Tibial artery (tissue), 4 donors: ENCODE results near the gene SULF2.
A peak's percentile ranks its signal among the peaks of the same experiment; 100 is the strongest.

ENCODE experiments used
- DNase-seq, 2 donors: peaks; one replicate each; pipeline ENCODE4 v3.0.0-alpha.2; 2019
- H3K27ac ChIP-seq, 2 donors: fragments of 200-600 bp; sonication (generic) in 1 of 2; 1 replicate in 1 of 2; 2 replicates in 1 of 2; pipeline ENCODE4 v1.5.1; 2018 to 2019; ENCODE audit warnings: mild to moderate bottlenecking in 1 of 2
- H3K27me3 ChIP-seq, 2 donors: fragments of 200-600 bp; sonication (generic) in 1 of 2; one replicate each; pipeline versions ENCODE4 v1.5.1 to v1.6.0; 2016 to 2019
- H3K36me3 ChIP-seq, 3 donors: fragments of 200-600 bp; sonication (generic) in 2 of 3; one replicate each; pipeline ENCODE4 v1.5.1; 2016 to 2019; ENCODE audit warnings: mild to moderate bottlenecking in 2 of 3
- H3K4me1 ChIP-seq, 4 donors: fragments of 200-600 bp; sonication (generic) in 2 of 4; 1 replicate in 3 of 4; 2 replicates in 1 of 4; pipeline ENCODE4 v1.5.1; 2016 to 2019
- H3K4me3 ChIP-seq, 2 donors: fragments of 200-600 bp; sonication (generic) in 1 of 2; 1 replicate in 1 of 2; 2 replicates in 1 of 2; pipeline ENCODE4 v1.5.1; 2018 to 2019; ENCODE audit warnings: mild to moderate bottlenecking in 2 of 2
- H3K9me3 ChIP-seq, 3 donors: fragments of 200-600 bp; sonication (generic) in 1 of 3; one replicate each; pipeline ENCODE4 v1.5.1; 2016 to 2019
- intact Hi-C: fragments of 100-400 bp; cut with DNase I; formaldehyde crosslinking; loops from one replicate; pipeline ENCODE4 v1.15.0; 2023; ENCODE audit warnings: low total_unique reads
- TF ChIP-seq, protein P1 (sequence below), 2 experiments: fragments of 200-600 bp in 1 of 2; fragments of 450-650 bp in 1 of 2; IDR thresholded peaks; one replicate each; pipeline ENCODE4 v1.5.1; 2017 to 2019; ENCODE audit warnings: antibody characterized with exemption in 2 of 2, mild to moderate bottlenecking in 1 of 2, moderate library complexity in 1 of 2

Gene SULF2

DNA sequence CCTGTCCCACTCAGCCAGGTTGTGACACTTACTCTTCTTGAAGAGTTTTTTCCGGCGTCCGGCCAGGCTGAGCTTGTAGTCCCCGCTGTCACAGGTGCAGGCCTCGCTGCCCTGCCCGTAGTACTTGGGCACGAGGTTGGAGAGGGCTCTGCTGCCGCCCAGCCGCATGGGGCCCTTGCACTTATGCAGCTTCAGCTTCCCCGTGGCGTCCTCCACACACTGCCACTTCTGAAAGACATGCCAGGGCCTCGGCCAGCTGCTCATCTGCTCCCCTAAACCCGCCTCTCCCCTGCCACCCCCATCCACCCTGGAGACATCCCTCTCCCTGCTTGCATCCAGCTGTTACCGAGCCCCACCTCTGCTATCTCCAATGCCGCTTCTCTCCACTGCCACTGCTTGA is 113.1 kb downstream of the SULF2 start:
- Histone ChIP-seq H3K9me3 (no peaks in the 10 kb centered on the region), H3K4me3 (no peak overlapping the region), H3K4me1 (no peaks in the 10 kb centered on the region), H3K36me3 (peaks cover 0 to 59% (median 16%) of the 10 kb centered on the region in 3 donors), H3K27ac (no peak overlapping the region), H3K27me3 (no peaks in the 10 kb centered on the region)
- TF ChIP-seq, protein P1, sequence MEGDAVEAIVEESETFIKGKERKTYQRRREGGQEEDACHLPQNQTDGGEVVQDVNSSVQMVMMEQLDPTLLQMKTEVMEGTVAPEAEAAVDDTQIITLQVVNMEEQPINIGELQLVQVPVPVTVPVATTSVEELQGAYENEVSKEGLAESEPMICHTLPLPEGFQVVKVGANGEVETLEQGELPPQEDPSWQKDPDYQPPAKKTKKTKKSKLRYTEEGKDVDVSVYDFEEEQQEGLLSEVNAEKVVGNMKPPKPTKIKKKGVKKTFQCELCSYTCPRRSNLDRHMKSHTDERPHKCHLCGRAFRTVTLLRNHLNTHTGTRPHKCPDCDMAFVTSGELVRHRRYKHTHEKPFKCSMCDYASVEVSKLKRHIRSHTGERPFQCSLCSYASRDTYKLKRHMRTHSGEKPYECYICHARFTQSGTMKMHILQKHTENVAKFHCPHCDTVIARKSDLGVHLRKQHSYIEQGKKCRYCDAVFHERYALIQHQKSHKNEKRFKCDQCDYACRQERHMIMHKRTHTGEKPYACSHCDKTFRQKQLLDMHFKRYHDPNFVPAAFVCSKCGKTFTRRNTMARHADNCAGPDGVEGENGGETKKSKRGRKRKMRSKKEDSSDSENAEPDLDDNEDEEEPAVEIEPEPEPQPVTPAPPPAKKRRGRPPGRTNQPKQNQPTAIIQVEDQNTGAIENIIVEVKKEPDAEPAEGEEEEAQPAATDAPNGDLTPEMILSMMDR (IDR thresholded peaks at IDR 0.05) = no peak
- intact Hi-C loops = no loop called here
- DNase-seq = peak in 1 of 2 donors; percentile 57

DNA sequence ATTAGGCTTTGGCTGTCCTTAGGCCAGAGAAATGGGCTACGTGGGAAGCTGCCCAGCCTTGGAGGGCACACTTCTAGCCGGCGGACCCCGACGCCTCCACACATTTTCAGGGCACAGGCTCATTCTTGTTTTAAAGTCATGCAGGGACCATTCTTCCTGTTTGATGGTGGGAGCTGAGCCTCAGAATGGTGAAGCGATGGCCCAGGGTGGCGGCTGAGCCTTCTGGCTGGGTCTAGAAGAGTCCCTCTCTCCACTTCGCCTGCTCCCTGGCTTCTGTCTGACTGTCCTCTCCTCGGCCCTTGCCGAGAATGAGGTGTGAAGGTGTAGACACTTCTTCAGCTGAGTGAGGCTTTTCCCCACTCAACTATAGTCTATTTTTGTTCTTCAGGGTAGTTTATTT is 114.4 kb downstream of the SULF2 start:
- Histone ChIP-seq H3K4me1 (no peaks in the 10 kb centered on the region), H3K4me3 (no peak overlapping the region), H3K27me3 (no peaks in the 10 kb centered on the region), H3K27ac (no peak overlapping the region), H3K9me3 (no peaks in the 10 kb centered on the region), H3K36me3 (peaks cover 0 to 57% (median 11%) of the 10 kb centered on the region in 3 donors)
- intact Hi-C loops = no loop called here
- TF ChIP-seq, protein P1 (IDR thresholded peaks at IDR 0.05) = no peak
- DNase-seq = no peak

DNA sequence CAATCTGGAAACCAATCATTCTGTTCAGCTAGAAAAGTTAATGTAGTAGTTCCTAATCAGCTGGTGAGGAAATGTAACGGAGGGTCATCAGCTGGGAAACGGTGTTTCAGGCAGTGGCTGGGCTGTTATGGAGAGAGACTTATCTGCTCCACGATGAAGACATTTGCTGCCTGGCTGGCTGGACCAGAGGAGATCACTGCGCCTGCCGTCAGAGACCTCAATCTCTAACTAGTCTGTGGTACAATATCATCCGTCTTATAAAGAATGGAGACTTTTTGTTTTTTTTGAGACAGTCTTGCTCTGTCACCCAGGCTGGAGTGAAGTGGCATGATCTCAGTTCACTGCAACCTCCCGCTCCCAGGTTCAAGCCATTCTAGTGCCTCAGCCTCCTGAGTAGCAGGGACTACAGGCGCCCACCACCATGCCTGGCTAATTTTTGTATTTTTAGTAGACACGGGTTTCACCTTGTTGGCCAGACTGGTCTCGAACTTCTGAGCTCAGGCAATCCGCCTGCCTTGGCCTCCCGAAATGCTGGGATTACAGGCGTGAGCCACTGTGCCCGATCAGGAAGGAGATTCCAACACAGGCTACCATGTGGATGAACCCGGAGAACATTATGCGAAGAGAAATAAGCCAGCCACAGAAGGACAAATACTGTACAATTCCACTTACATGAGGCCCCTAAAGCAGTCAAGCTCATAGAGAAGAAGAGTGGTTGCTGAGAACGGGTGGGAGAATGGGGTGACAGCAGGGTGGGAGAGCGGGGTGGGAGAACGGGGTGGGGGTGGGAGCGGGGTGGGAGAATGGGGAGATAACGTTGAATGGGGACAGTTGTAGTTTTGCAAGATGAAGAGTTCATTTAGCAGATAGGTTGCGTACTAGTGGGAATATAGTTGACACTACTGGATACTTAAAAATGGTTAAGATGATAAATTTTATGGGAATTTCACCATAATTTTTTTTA is 115.1 kb downstream of the SULF2 start:
- no peak for DNase-seq
- no peak overlapping the region for H3K4me3 ChIP-seq
- H3K36me3 ChIP-seq = peaks cover 0 to 60% (median 17%) of the 10 kb centered on the region in 3 donors
- no peaks in the 10 kb centered on the region for H3K9me3 ChIP-seq
- TF ChIP-seq, protein P1 (IDR thresholded peaks at IDR 0.05) = no peak
- H3K4me1 ChIP-seq = no peaks in the 10 kb centered on the region
- intact Hi-C loops = no loop called here
- H3K27me3 ChIP-seq = no peaks in the 10 kb centered on the region
- no peak overlapping the region for H3K27ac ChIP-seq

DNA sequence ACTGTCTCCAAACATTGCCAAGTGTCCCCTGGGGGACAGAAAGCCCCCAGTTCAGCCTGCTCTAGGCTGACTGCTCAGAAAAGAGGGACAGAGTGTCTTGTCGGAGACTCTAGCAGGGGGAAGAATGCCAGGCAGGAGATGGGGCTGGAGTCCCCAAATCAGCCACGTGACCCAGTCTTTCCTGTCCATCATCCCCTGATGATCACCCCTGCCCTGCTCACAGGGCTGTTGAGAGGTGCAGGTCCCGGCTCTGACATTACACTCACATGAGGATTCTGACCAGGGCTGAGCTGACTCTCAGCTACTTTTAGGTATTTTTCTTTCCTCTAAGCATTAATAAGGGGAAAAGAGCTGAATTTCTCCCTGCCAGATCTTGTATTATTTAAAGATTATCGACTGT is 115.8 kb downstream of the SULF2 start:
- intact Hi-C loops = no loop called here
- Histone ChIP-seq H3K9me3 (no peaks in the 10 kb centered on the region), H3K4me1 (no peaks in the 10 kb centered on the region), H3K36me3 (peaks cover 0 to 60% (median 13%) of the 10 kb centered on the region in 3 donors), H3K4me3 (no peak overlapping the region), H3K27ac (no peak overlapping the region), H3K27me3 (no peaks in the 10 kb centered on the region)
- DNase-seq = peak in 1 of 2 donors; percentile 35
- TF ChIP-seq, protein P1 (IDR thresholded peaks at IDR 0.05) = no peak

DNA sequence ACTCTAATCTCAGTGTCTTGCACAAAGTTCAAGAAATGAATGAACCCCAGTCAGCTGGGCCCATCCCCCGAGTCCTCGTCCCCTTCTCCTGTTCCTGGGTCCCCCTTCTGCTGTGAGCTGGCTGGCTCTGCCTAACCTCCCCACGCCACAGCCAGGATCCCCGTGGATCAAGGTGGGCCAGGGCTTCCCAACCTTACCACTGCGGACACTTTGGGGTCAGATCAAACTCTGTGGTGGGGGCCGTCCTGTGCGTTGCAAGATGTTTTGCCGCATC is 116.2 kb downstream of the SULF2 start:
- Histone ChIP-seq H3K9me3 (no peaks in the 10 kb centered on the region), H3K27me3 (no peaks in the 10 kb centered on the region), H3K27ac (no peak overlapping the region), H3K4me3 (no peak overlapping the region), H3K36me3 (peaks cover 0 to 60% (median 13%) of the 10 kb centered on the region in 3 donors), H3K4me1 (peaks cover 0 to 2% (median under 1%) of the 10 kb centered on the region in 4 donors)
- TF ChIP-seq, protein P1 (IDR thresholded peaks at IDR 0.05) = no peak
- intact Hi-C loops = no loop called here
- DNase-seq = peak in 1 of 2 donors; percentile 50
